Measurements from ENCODE around the gene BROX. TPM values are rescaled to one million over a fixed set of nuclear protein-coding genes. Genes with fewer than 3 reads are reported as not detected.

BROX gene
- total and polyA plus RNA-seq, 10 of the 15 experiments (the other 5 are each of a cell fraction or from before 2014, with no cell fraction given) = 5.8 to 42.0 (median 16.8) TPM

GRCh38 chr1:222734740-222735139 is 22.4 kb downstream of the BROX start (continued):
- no peak for TF ChIP-seq MYB (IDR thresholded peaks at IDR 0.05; ENCODE audit: borderline replicate concordance, low read depth, low read length)
- TF ChIP-seq TAF1 (IDR thresholded peaks at IDR 0.05; ENCODE audit: borderline replicate concordance, low read depth, low read length) = no peak
- TF ChIP-seq EED (IDR thresholded peaks at IDR 0.05; ENCODE audit: low read depth) = no peak
- no peak for TF ChIP-seq FOS (IDR thresholded peaks at IDR 0.05; ENCODE audit: borderline replicate concordance, extremely low read depth, insufficient read length)
- no peak for TF ChIP-seq NFXL1 (IDR thresholded peaks at IDR 0.05; ENCODE audit: borderline replicate concordance)
- no peak for TF ChIP-seq ZNF217 (IDR thresholded peaks at IDR 0.05)
- TF ChIP-seq LARP7 (IDR thresholded peaks at IDR 0.05) = no peak
- TF ChIP-seq GABPA (IDR thresholded peaks at IDR 0.05; ENCODE audit: low read depth) = no peak
- TF ChIP-seq, protein P1, sequence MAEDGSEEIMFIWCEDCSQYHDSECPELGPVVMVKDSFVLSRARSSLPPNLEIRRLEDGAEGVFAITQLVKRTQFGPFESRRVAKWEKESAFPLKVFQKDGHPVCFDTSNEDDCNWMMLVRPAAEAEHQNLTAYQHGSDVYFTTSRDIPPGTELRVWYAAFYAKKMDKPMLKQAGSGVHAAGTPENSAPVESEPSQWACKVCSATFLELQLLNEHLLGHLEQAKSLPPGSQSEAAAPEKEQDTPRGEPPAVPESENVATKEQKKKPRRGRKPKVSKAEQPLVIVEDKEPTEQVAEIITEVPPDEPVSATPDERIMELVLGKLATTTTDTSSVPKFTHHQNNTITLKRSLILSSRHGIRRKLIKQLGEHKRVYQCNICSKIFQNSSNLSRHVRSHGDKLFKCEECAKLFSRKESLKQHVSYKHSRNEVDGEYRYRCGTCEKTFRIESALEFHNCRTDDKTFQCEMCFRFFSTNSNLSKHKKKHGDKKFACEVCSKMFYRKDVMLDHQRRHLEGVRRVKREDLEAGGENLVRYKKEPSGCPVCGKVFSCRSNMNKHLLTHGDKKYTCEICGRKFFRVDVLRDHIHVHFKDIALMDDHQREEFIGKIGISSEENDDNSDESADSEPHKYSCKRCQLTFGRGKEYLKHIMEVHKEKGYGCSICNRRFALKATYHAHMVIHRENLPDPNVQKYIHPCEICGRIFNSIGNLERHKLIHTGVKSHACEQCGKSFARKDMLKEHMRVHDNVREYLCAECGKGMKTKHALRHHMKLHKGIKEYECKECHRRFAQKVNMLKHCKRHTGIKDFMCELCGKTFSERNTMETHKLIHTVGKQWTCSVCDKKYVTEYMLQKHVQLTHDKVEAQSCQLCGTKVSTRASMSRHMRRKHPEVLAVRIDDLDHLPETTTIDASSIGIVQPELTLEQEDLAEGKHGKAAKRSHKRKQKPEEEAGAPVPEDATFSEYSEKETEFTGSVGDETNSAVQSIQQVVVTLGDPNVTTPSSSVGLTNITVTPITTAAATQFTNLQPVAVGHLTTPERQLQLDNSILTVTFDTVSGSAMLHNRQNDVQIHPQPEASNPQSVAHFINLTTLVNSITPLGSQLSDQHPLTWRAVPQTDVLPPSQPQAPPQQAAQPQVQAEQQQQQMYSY (CRISPR knock-in tag; IDR thresholded peaks at IDR 0.05) = no peak

DNA sequence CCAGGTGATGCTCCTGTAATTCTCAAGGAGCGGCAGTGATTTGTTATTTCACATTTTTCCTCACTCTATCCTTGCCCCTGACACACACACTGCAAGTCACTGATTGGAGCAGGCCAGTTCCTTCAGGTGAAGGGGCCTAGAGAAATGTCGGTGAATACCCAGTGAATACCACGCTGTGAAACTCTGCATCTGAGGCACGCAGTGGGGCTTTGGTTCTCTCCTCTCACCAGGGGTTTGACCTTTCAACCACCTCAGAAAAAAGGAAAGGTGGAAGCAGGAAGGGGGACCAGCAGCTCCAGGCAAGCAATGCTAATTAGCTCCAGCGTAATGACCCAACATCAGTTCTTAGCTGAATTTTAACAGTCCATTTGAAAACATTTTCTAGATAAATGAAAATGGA is 24.1 kb downstream of the BROX start:
- Histone ChIP-seq H3K4me3 (no peak overlapping the region), H3K9ac (ENCODE audit: control insufficient read depth, insufficient read depth, low read length) (no peak overlapping the region), H4K20me1 (ENCODE audit: control insufficient read depth, insufficient read depth) (no peaks in the 10 kb centered on the region), H2AFZ (ENCODE audit: control insufficient read depth, low read depth, low read length) (no peak overlapping the region), H3K4me1 (ENCODE audit: control insufficient read depth, insufficient read depth, low read length) (peaks cover 10% of the 10 kb centered on the region), H3K9me3 (replicated peaks; ENCODE audit: control insufficient read depth, insufficient read depth, low read length) (no peaks in the 10 kb centered on the region), H3K79me2 (ENCODE audit: control insufficient read depth, insufficient read depth, low read length) (no peaks in the 10 kb centered on the region), H3K27me3 (replicated peaks in 1 of 2; ENCODE audit: control insufficient read depth in 2 of 2, insufficient read depth in 2 of 2, low read length in 1 of 2) (no peaks in the 10 kb centered on the region), H3K36me3 (ENCODE audit: control insufficient read depth in 2 of 2, insufficient read depth in 2 of 2, low read length in 1 of 2) (peaks cover 0 to 3% of the 10 kb centered on the region in 2 experiments; a peak in 1 of 4 replicates), H3K27ac (ENCODE audit: control insufficient read depth, insufficient read depth) (no peak overlapping the region), H3K4me2 (ENCODE audit: control insufficient read depth, insufficient read depth) (no peak overlapping the region)
- ATAC-seq (no peak), FAIRE-seq (no peak), DNase-seq (ENCODE audit: low read depth, low spot score) (no peak)
- SMC1A ChIA-PET (ENCODE audit: uncharacterized antibody, unreplicated experiment) = interaction anchor here (0.9 to 2.2 kb wide), 10 partner anchors 13 to 387 kb away, joined by 3 to 11 read pairs (median 3); partner anchors contain the start of genes AIDA and BROX
- CTCF ChIA-PET = interaction anchor here (0.7 to 2.9 kb wide), 12 partner anchors 8 to 397 kb away, joined by 3 to 13 read pairs (median 3); no protein-coding TSS in a partner anchor
- POLR2A ChIA-PET = no interaction called here
- WGBS (ENCODE audit: insufficient coverage, insufficient replicate concordance, low lambda C conversion rate, missing lambda C conversion rate) = over 99% methylated on average over 5 of the region's 5 CpGs
- intact Hi-C loops (cut with micrococcal nuclease; ENCODE audit: unreplicated experiment) = no loop called here
- RAD21 ChIA-PET (ENCODE audit: unreplicated experiment) = interaction anchor here (0.5 to 1.6 kb wide), 3 partner anchors 14 to 271 kb away, joined by 3 to 5 read pairs (median 4); partner anchors contain the start of genes AIDA and BROX
- no TSS peak for BruUV-seq (replicated peaks)
- TF ChIP-seq STAT1 (conservative IDR thresholded peaks at IDR 0.05) = no peak
- in situ Hi-C loops (cut with MboI) = loop anchor here (10.0 kb wide), 1 partner anchor 348 kb away; no protein-coding TSS in a partner anchor
